Fibroblast of skin of right quadriceps (primary cell): ENCODE results near the gene HSPG2.
"Not testable (repeated sequence)": the region's sequence is repeated elsewhere in the genome, so short reads cannot be mapped to it uniquely, and the experiment has no call there.

Experiments used
- DNase-seq: peaks from one replicate; pipeline ENCODE4 v3.0.0-alpha.2; 2013

The HSPG2 gene

DNA sequence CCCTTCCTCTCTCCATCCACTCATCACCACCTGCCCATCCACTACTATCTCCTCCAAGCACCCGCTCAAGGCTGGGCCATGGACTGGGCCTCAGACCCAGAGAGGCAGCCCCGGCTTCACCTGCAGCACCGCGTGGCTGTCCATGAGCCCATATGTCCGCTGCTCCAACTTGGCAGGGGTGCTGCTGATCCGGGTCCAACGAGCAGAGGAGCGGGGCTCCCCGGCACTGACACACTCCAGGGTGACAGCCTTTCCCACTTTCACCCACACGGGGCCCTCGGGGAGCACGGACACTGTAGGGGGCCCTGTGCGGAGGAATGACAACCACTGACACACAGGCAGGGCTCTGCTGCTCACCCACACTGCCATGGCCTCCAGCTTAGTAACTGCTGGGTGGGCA lies 96.1 kb downstream of the HSPG2 start:
- DNase-seq, result no peak

- no peak for DNase-seq
These were observed 97.6 kb downstream of the HSPG2 start for GRCh38 chr1:21839337-21840037.

DNA sequence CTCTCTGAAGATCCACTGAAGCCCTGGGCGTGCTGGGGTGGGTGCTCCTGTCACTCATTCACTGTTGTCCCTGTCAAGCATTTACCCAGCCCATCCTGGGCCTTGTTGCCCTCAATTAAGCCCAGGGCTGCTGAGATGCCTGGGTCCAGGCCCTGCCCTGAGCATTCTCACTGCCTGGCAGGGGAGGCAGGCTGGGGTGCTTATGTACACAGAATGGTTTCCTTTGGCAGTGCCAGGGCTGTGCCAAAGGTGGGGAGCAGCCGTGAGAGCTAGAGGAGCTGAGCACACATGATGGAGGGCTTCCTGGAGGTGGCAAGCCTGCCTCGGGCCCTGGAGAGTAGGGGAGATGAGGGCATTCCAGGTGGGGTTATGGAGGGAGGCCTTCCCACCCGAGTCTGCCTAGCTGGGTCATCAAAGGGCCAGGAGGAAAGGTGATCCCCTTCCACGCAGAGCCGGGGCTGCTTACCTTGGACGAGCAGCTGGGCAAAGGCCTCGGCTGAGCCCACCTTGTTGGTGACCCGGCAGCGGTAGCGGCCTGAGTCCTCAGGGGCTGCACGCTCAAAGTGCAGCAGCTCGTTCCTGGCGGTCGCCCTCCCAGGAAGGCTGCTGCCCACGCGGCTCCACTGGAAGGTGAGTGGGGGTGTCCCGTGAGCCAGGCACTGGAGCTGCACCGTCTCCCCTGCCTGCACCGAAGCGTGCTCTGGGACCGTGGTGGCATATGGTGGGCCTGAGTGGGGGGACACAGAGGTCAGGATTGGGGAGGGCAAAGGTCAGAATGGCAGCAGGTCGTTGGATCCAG lies 98.6 kb downstream of the HSPG2 start:
- no peak for DNase-seq

GRCh38 chr1:21837476-21837875 lies 99.6 kb downstream of the HSPG2 start:
- DNase-seq, result no peak

GRCh38 chr1:21836729-21837128 lies 100.4 kb downstream of the HSPG2 start:
- DNase-seq, result no peak

- DNase-seq, result no peak
These were observed 101.1 kb downstream of the HSPG2 start for GRCh38 chr1:21836010-21836409.

DNA sequence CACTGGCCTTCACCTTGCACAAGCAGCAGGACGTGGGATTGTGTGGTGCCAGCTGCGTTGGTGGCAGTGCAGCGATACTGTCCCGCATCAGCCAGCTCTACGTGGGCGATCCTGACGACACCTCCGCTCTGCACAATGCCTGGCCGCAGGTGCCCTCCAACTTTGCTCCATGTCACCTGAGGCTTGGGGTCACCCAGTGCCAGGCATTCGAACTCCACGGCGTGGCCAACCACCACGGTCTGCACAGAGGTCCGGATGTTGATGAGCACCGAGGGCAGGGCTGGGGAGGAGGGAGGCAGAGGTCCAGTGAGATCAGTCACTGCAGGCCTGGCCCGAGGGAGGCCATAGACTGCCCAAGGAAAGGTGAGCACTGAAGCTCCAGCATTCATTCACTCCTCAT lies 102.4 kb downstream of the HSPG2 start:
- no peak for DNase-seq

DNA sequence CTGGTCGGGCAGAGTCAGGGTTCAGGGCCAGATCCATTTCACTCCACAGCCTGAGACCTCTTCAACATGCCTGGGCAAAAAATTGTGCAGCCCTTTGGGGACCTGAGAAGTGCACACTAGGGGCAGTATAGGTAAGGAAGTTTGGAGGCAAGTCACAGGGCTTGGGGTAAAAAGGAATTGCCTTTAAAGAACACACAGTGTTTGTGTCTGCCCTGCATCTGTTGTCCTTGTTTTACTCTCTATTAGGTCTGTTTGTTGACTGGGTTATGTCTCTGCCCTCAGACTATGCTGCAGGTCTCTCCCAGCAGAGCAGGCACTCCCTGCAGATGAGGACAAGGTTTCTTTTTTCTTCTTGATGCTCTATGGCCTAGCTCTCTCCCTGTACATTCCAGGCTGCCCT lies 103.0 kb downstream of the HSPG2 start:
- DNase-seq, result no peak

DNA sequence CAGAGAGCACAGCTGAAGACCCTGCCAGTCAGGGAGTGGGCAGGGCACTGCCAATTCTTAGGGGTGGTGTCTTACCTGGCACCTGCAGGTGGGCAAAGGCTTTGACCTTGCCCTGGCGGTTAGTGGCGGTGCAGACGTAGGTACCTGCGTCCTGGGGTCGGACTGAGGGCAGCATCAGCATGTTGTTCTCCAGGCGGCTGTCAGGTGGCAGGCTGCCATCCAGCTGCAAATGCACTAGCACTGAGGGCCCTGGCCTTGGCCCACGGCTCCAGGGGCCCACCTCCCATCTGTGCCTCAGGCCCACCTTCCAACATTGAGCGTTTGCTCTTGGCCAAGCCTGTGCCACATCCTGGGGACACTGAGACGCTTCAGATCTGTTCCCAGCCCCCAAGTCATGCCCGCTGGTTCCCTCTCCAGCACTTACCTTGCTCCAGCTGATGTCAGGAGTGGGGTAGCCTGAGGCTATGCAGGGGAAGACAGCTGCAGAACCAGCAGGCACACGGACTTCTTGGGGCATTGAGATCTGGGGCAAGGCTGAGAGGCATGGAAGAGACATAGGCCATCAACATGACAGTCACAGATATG lies 103.6 kb downstream of the HSPG2 start:
- no peak for DNase-seq

DNA sequence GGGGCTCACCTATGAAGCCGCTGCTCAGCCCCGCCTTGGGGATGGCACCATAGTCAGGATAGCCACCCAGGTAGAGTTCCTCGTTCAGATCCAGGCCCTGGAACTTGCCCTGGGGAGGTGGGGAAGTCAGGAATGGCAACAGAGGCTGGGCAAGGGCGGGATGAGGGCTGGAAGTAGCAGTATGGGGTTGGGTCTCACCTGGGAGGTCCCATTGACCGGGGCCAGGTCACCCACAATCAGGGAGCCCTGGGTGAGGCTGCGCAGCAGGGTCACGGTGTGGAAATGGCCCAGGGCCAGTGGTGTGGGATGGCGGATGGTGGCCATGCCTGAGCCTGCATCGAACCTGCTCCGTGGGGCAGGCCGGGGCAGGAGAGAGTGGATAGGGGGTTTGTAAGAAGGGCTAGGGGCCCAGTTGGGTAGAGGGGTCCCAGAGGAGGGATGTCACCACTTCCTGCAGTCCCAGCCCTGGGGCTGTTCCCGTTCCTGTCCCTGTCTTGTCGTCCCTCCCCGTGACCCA lies 105.6 kb downstream of the HSPG2 start:
- no peak for DNase-seq

- DNase-seq, result no peak
These were observed 106.2 kb downstream of the HSPG2 start for GRCh38 chr1:21830792-21831453.

DNA sequence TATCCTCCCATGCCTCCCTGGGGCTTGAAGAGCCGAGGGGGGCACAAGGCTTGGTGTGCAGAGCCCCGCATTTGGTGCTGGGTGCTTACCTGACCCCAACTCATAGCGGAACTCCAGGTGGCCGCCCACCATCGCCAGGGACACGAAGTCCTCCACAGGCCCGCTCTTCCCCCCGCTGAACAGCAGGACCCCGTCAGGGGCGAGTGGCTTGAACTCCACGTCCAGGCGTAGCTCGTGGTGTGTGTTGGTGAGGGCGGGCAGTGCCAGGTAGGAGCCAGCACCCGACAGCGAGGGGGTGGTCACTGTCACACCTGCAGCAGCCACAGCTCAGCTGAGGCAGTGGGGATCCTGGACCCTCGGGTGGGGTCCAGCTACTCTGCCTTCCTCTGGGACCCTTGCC lies 107.8 kb downstream of the HSPG2 start:
- no peak for DNase-seq

GRCh38 chr1:21828506-21829210 lies 108.5 kb downstream of the HSPG2 start:
- no peak for DNase-seq

DNA sequence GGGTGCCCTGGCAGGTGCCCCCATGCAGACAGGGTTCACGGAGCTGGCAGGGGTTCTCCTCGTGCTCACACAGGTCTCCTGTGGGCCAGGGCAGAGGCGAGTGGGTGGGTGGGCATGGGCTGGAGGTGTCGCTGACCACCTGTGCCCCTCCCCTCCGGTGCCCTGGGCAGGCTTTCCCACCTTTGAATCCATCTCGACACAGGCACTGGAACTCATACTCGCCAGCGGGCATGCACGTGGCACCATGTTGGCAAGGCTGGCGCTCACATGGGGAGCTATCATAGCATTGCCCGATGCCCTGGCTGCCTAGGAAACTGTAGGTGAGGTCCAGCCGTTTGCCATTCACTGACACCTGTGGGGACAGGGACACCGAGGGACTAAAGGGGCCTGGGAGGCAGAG lies 109.0 kb downstream of the HSPG2 start:
- no peak for DNase-seq

DNA sequence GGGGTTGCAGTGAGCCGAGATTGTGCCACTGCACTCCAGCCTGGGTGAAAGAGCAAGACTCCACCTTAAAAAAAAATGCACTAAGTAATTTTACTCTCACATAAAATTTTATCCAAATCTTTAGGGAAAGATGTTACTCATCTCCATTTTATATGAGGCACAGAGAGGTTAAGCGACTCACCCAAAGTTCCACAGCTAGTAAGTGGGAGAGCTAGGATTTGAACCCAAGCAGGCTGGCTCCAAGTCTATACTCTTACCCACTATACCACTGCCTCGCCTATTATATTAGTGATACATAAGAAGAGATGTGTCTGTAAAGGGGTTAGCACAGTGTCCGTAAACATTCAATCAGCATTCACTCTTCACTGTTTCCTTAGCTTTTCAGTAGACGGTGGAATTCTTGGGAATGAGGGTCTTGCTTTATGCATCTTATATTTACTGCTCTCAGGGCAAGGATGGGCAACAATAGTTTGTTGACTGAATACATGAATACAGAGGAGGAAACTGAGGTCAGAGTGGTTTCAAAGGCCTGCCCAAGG lies 109.9 kb downstream of the HSPG2 start:
- DNase-seq, result no peak

DNA sequence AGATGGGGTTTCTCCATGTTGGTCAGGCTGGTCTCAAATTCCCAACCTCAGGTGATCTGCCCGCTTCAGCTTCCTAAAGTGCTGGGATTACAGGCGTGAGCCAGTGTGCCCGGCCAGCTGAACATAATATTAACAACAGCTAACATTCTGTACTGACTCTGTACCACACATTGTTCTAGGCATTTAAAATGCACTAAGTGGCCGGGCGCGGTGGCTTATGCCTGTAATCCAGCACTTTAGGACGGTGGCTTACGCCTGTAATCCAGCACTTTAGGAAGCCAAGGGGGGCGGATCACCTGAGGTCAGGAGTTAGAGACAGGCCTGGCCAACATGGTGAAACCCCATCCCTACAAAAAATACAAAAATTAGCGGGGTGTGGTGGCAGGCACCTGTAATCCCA lies 110.4 kb downstream of the HSPG2 start:
- DNase-seq, result not testable (repeated sequence)

DNA sequence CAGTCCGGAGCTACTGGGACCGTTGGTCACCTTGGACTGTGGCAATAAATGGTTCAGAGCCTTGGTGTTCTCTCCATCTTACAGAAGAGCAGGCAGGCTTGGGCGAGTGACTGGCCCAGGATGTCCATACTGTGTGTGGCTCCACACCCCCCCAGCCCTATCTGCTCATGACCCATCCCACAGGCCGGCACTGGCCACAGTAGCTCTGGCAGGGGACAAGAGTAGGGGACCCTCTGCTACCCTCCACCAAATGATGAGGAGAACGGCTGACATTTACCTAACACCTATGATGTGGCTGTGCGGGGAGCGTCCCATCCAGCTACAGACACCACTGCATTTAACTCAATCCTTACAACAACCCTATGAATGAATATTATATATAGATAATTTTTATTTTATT lies 111.7 kb downstream of the HSPG2 start:
- no peak for DNase-seq

DNA sequence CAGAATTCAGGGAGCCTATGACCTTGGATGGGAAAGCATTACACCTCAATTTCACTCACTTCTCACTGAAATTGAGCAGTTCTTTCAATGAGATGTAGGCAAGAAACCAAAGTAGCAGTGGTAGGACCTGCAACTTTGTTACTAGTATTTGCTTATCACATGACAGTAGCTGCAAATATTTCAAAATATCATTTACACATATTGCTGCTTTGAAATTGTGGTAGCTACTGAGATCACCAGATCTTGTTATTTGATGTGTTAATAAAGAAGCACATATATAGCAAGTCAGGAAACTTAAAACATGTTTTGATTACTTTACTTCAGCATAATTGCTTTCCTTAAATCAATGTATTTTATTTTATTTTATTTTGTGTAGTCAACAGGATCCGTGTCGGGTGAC lies 112.2 kb downstream of the HSPG2 start:
- no peak for DNase-seq

DNA sequence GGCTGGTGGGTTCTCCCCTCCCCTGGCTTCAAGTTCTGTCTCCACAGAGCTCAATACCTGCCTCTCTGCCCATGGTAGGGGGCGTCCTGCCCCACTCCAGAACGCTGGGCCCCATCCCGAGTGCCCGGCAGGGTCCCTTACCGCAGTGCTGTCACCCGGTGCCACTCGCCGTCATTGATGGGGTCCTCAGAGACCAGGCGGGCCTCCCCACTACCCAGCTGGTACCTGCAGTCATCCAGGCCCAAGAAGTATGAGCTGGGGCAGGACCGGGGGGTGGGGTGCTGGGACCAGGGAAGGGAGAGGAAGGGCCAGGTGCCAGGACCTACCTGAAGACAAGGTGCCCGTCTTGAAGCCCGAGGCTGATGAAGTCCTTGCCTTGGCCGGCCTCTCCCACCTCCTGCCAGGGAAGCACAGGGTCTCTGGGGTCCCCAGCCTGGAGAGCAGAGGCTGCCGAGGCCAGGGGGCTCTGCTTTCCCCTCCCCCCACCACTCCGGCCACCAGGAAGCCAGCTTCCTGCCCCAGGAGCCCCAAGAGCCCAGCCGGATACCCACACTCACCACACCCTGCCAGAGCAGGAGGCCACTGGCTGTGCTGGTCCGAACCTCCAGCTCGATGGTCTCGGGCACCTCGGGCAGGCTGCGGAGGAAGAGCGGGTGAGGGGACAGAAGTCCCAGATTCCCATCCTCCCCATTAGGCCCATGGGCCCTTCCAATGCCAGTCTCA lies 113.0 kb downstream of the HSPG2 start:
- no peak for DNase-seq

- no peak for DNase-seq
These were observed 113.7 kb downstream of the HSPG2 start for GRCh38 chr1:21823206-21823979.

DNA sequence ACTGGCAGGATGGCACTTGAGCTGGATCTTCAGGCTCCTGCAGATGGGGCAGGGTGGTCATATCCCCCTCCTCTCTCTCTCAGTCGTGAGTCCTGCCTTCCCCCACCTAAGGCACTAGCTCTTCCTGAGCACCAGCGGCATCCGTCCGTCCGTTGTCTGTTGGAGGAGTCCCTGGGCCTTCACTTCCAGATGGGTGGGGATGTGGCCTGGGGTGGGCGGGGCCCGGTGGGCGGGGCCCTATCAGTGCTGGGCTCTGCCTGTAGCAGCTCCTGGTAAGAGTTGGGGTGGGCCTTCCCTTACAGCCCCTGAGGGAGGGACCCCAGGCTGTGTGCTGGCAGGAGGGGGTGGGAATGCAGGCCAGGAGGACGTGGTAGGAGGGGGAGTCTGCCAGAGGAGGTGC lies 114.8 kb downstream of the HSPG2 start:
- no peak for DNase-seq
